HPDE6-E6E7 (cell line): ENCODE data around the gene CDK12.
"Not testable (repeated sequence)": the region's sequence is repeated elsewhere in the genome, so short reads cannot be mapped to it uniquely, and the experiment has no call there.

ENCODE experiments used
- DNase-seq: peaks from one replicate; pipeline ENCODE4 v3.0.0; 2011; ENCODE audit warnings: missing footprints; ENCODE audit errors: extremely low spot score

CDK12 gene

DNA sequence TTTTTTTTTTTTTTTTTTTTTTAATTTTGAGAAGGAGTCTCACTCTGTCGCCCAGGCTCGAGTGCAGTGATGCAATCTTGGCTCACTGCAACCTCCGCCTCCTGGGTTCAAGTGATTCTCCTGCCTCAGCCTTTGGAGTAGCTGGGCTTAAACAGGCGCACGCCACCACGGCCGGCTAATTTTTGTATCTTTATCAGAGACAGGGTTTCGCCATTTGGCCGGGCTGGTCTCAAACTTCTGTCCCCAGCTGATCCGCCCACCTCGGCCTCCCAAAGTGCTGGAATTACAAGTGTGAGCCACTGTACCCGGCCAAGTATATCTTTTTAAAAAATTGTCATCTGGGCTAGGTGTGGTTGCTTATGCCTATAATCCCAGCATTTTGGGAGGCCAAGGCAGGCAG lies 35.6 kb downstream of the CDK12 start:
- not testable (repeated sequence) for DNase-seq

GRCh38 chr17:39507511-39507910 lies 46.2 kb downstream of the CDK12 start:
- DNase-seq = no peak

DNA sequence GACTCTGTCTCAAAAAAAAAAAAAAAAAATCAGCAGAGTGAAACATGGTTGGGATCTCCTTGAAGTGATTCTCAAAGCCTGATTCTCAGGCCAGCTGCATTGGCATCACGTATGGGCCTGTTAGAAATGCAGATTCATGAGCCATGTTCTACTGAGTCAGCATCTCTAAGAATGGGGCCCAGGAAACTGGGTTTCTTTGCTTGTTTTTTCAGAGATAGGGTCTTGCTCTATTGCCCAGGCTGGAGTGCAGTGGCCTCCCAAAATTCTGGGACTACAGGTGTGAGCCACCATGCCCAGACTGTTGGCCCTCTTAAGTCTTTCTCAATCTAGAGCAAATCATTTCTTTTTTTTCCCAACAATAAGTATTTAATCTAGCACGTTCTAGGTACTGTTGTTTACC lies 47.7 kb downstream of the CDK12 start:
- no peak for DNase-seq

GRCh38 chr17:39513309-39513708 lies 52.0 kb downstream of the CDK12 start:
- DNase-seq = no peak

GRCh38 chr17:39513915-39514314 lies 52.6 kb downstream of the CDK12 start:
- DNase-seq = no peak

DNA sequence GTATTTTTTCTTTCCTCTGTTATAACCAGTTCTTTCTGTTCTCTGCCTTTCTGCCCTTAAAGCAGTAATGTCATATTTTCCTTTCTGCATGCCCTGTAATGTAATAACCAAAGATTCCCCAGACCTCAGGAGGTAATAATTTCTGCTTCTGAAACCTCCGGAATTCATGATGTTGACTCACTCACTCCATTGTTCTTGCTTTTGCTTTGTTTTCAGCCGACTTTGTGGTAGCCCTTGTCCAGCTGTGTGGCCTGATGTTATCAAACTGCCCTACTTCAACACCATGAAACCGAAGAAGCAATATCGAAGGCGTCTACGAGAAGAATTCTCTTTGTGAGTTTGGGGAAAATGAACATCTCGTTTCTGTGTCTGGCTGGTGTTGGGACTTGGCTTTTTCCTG lies 55.9 kb downstream of the CDK12 start:
- DNase-seq = no peak

GRCh38 chr17:39525801-39526506 lies 64.7 kb downstream of the CDK12 start:
- DNase-seq = no peak

- no peak for DNase-seq
Observed at GRCh38 chr17:39527220-39527813, 66.0 kb downstream of the CDK12 start.

- DNase-seq = no peak
Observed at GRCh38 chr17:39529455-39529854, 68.2 kb downstream of the CDK12 start.

DNA sequence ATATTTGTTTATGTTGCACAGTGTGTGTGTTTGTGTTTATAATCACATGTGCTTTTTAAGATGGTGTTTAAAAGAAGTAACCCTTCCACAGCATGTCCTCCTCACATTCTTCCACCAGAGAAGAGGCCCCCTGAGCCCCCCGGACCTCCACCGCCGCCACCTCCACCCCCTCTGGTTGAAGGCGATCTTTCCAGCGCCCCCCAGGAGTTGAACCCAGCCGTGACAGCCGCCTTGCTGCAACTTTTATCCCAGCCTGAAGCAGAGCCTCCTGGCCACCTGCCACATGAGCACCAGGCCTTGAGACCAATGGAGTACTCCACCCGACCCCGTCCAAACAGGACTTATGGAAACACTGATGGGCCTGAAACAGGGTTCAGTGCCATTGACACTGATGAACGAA lies 69.2 kb downstream of the CDK12 start:
- DNase-seq = no peak

DNA sequence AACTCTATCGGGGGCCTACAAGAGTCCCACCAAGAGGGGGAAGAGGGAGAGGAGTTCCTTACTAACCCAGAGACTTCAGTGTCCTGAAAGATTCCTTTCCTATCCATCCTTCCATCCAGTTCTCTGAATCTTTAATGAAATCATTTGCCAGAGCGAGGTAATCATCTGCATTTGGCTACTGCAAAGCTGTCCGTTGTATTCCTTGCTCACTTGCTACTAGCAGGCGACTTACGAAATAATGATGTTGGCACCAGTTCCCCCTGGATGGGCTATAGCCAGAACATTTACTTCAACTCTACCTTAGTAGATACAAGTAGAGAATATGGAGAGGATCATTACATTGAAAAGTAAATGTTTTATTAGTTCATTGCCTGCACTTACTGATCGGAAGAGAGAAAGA lies 70.0 kb downstream of the CDK12 start:
- no peak for DNase-seq

GRCh38 chr17:39533891-39534290 lies 72.6 kb downstream of the CDK12 start:
- DNase-seq = no peak

DNA sequence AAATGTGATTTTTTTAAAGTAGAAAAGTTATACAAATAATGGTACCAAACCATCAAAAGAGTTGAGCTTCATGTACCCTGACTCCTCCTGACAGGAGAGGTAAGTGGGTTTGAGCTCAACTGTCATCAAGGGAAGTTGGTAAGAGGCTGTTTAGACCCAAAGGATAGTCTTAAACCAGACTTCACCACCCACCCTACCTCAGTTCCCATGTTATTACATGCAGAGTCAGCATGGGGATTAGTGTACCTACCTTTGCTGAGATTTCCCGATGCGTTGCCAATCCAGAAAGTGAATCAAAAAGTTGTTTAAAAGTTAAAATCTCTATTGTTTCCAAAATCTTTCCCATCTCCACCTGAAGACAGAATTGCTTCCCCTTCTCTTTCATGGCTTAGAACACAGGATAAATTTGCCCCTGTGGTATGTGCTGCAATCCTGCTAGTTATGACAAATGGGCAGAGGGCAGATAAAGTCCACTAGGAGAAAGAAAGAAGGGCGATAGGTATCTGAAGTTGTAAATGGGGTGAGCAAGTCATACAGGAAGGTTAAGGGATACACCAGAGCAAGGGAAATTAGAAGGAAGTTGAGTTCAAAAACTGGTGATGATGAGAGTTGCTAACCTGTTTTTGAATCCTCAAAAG lies 73.6 kb downstream of the CDK12 start:
- DNase-seq = no peak

- no peak for DNase-seq
Observed at GRCh38 chr17:39536468-39536867, 75.2 kb downstream of the CDK12 start.

DNA sequence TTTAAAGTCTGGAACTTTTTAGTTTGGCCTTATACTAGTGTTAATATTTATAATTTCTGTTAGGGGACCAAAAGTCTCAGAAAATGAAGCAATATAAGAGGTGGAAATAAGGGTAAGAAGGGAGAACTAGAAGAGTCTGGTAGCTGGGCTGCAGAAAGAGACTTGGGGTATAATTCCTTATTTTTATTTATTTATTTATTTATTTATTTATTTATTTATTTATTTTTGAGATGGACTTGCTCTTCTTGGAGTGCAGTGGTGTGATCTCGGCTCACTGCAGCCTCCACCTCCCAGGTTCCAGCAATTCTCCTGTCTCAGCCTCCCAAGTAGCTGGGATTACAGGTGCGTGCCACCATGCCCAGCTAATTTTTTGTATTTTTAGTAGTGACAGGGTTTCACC lies 76.1 kb downstream of the CDK12 start:
- not testable (repeated sequence) for DNase-seq

DNA sequence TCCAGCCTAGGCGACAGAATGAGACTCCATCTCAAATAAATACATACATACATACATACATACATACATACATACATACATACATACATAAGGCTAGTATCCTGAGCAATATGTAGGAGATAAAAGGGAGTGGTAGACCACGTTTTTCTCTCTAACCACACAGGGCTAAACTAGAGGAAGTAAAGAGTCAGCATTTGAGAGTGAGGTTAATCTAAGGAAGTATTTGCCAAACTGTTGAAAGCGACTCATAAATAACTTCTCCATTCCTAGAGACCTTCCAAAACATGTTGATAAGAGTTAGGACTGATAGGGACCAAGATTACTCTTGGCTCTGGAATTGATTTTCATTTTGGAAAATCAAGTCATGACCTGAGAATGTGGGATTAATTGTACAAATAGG lies 77.6 kb downstream of the CDK12 start:
- no peak for DNase-seq

- no peak for DNase-seq
Observed at GRCh38 chr17:39540611-39541010, 79.3 kb downstream of the CDK12 start.

DNA sequence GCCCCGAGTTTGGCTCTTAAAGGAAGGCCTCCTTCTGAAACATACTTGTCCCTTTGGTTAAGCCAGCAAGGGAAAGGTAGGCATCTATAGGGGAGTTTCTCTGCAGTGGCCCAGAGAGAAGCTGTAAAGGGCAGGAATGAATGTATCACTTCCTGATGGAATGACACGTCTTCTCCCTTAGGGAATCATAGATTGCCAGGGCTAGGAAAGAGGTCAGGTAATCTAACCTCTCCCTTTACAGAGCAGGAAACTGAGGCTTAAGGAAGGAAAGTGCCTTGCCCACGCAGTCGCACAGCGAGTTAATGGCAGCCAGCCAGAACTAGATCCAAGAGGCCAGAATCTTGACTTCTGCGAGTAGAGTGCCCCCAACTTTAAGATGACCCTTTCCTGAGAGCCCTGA lies 80.4 kb downstream of the CDK12 start:
- DNase-seq = no peak

DNA sequence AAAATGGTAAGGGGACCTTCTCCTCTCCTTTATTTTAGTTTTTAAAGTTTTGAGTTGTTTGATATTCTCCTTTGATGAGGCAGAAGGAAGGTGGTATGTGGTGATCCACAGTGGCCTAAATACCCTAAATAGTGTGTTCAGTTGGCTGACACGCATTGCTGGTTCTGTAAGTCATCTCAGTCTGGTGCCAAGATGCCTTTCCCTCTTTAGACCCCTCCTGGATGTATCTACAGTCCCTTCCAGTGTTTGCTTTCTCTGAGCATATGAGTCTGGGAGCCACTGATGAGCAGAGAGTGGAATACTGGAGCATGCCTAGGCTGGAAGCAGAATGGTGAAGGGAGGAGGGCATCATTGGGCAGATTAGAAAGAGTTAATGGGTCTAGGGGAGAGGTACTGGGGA lies 81.9 kb downstream of the CDK12 start:
- DNase-seq = no peak

DNA sequence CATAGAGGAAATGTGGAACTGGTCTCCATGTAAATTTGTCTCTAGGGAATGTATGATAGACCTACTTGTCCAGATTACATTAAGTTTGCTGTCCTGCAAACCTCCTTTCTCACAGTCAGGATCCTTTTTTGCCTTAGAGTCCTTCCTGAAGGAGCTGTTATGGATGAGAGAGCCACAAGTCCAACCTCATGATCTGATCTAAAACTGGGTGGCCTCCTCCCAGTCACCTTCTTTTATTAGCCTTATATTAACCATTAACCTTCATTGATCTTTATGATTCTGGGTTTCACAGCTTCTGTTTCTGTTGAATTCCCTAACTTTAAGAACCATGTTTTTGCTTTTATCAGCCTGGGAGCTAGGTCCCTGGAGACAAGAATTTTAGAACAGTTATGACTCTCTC lies 82.4 kb downstream of the CDK12 start:
- no peak for DNase-seq

DNA sequence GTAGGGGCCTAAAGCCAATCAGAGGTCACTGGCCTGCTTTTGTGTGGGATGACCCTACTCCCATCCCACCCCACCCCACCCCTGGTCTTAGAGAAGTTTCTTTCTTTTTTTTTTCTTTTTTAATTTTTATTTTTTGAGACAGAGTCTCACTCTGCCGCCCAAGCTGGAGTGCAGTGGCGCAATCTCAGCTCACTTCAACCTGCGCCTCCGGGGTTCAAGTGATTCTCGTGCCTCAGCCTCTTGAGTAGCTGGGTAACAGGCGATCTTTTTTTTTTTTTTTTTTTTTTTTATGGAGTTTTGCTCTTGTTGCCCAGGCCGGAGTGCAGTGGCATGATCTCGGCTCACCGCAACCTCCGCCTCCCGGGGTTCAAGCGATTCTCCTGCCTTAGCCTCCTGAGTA lies 83.1 kb downstream of the CDK12 start:
- not testable (repeated sequence) for DNase-seq

- DNase-seq = peak; percentile 55
Observed at GRCh38 chr17:39547713-39548478, 86.6 kb downstream of the CDK12 start.
